Progenitor cell of endocrine pancreas (in vitro differentiated cells): Measurements from ENCODE around the gene LDLRAD4. TPM values are rescaled to one million over a fixed set of nuclear protein-coding genes. Genes with fewer than 3 reads are reported as not detected.

Experiments
- DNase-seq: peaks from one replicate; pipeline ENCODE4 v3.0.0; 2021; ENCODE audit warnings: low spot score; ENCODE audit not compliant: unreplicated experiment
- H3K27ac Mint-ChIP-seq: 2 replicates; pipeline ENCODE4 v1.8.0; 2021; ENCODE audit warnings: mild to moderate bottlenecking, moderate library complexity, mixed read lengths
- H3K27me3 Mint-ChIP-seq: 2 replicates; pipeline ENCODE4 v1.8.0; 2021; ENCODE audit warnings: mixed read lengths
- H3K36me3 Mint-ChIP-seq: 2 replicates; pipeline ENCODE4 v1.8.0; 2022; ENCODE audit warnings: mixed read lengths; ENCODE audit not compliant: insufficient read depth
- H3K4me1 Mint-ChIP-seq: 2 replicates; pipeline ENCODE4 v1.8.0; 2021; ENCODE audit warnings: low read depth, mixed read lengths
- H3K4me3 Mint-ChIP-seq: 2 replicates; pipeline ENCODE4 v1.8.0; 2021; ENCODE audit warnings: low read depth, mild to moderate bottlenecking, moderate library complexity, mixed read lengths
- H3K9me3 Mint-ChIP-seq: 2 replicates; pipeline ENCODE4 v1.8.0; 2021; ENCODE audit warnings: low read depth, mixed read lengths
- total RNA-seq: library from RNA; stranded (reverse); gene quantifications from 2 replicates; pipeline ENCODE4 v1.2.1, GENCODE V29; 2021
- TF ChIP-seq, protein P1 (sequence below): fragments of 200-600 bp; sonication (generic); IDR thresholded peaks from one replicate; pipeline ENCODE4 v1.5.0; 2021; ENCODE audit warnings: antibody characterized with exemption, mild to moderate bottlenecking; ENCODE audit not compliant: unreplicated experiment

LDLRAD4 gene
- total RNA-seq, 1 donor from 2014 or later, result 3.8 TPM

DNA sequence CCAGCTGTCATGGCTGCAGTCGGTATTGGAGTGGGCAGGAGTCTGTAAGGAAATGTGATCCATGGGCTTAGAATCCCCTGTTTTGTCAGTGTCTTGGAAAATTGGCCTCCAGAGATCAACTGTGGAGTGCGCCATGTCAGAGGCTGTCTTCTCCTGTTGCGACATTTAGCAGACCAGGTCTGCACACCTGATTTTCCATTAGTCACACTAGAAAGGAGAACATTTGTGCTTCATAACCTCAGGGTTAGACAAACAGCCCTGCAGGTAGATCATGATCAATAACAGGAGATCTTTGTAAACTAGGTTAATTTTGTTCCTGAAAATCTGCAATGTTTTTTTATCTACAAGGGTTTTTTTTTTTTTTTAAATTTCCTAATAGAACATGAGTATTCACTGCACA is 28.0 kb downstream of the LDLRAD4 start:
- Mint-ChIP-seq H3K27me3 (no peaks in the 10 kb centered on the region), H3K4me1 (peaks cover 9% of the 10 kb centered on the region), H3K9me3 (no peaks in the 10 kb centered on the region), H3K4me3 (no peak overlapping the region), H3K27ac (no peak overlapping the region), H3K36me3 (no peaks in the 10 kb centered on the region)
- no peak for DNase-seq
- TF ChIP-seq, protein P1, sequence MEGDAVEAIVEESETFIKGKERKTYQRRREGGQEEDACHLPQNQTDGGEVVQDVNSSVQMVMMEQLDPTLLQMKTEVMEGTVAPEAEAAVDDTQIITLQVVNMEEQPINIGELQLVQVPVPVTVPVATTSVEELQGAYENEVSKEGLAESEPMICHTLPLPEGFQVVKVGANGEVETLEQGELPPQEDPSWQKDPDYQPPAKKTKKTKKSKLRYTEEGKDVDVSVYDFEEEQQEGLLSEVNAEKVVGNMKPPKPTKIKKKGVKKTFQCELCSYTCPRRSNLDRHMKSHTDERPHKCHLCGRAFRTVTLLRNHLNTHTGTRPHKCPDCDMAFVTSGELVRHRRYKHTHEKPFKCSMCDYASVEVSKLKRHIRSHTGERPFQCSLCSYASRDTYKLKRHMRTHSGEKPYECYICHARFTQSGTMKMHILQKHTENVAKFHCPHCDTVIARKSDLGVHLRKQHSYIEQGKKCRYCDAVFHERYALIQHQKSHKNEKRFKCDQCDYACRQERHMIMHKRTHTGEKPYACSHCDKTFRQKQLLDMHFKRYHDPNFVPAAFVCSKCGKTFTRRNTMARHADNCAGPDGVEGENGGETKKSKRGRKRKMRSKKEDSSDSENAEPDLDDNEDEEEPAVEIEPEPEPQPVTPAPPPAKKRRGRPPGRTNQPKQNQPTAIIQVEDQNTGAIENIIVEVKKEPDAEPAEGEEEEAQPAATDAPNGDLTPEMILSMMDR, result no peak

DNA sequence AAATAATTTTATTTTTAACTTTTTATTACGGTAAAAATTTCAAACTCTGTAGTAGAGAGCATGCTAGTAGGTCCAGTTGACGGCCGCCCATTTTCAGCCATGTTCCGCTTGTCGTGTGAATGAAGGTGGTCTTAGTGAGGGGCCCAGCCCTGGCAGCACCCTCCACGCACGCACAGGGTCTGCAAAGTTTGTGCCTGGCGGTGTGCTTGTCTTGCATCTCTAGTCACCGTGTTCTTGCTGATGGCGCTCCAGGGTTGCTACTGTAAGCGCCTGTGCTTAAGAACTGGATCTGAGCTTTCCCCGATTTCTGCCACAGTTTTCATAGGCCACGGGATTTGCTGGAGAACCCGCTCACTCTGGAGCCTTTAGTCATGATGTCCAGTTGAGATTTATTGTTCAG is 28.9 kb downstream of the LDLRAD4 start:
- Mint-ChIP-seq H3K4me1 (peaks cover 9% of the 10 kb centered on the region), H3K9me3 (no peaks in the 10 kb centered on the region), H3K27ac (no peak overlapping the region), H3K27me3 (no peaks in the 10 kb centered on the region), H3K4me3 (no peak overlapping the region), H3K36me3 (no peaks in the 10 kb centered on the region)
- DNase-seq, result no peak
- TF ChIP-seq, protein P1, result no peak

DNA sequence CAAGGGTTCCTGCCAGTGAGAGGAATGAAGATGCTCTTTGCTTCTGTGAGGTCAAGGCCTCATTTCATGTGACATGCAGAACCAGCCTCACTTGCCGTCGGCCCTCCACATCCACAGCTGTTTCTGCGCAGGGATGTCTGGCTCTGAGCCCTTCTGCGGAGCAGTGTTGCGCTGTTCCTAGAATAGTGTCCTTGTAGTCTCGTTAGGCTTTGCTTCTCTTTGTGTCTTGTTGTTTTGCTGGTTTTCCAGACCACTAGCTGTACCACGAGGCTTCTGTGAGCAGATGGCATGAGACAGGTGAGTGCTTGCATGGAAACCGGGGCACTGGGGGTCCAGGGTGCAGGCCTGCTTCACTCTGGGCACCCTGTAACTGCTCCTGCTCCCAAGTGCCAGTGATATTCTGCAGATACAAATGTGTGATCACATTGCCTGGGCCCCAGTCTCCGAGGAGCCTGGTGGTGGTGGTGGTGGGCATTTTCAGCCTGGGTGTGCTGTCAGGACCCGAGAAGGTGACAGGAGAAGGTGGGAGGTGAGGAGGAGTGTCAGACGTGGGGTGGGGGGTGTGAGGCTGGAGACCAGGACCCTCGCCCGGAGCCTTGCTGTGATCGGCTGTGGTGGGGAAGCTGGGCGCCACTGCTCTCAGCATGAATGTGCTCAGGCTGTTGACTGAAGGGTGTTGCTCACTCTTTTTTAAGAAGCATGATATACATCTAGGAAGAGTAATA is 34.3 kb downstream of the LDLRAD4 start:
- TF ChIP-seq, protein P1, result no peak
- Mint-ChIP-seq H3K27me3 (peaks cover 11% of the 10 kb centered on the region), H3K27ac (no peak overlapping the region), H3K9me3 (no peaks in the 10 kb centered on the region), H3K4me3 (no peak overlapping the region), H3K4me1 (no peaks in the 10 kb centered on the region), H3K36me3 (no peaks in the 10 kb centered on the region)
- DNase-seq, result no peak

DNA sequence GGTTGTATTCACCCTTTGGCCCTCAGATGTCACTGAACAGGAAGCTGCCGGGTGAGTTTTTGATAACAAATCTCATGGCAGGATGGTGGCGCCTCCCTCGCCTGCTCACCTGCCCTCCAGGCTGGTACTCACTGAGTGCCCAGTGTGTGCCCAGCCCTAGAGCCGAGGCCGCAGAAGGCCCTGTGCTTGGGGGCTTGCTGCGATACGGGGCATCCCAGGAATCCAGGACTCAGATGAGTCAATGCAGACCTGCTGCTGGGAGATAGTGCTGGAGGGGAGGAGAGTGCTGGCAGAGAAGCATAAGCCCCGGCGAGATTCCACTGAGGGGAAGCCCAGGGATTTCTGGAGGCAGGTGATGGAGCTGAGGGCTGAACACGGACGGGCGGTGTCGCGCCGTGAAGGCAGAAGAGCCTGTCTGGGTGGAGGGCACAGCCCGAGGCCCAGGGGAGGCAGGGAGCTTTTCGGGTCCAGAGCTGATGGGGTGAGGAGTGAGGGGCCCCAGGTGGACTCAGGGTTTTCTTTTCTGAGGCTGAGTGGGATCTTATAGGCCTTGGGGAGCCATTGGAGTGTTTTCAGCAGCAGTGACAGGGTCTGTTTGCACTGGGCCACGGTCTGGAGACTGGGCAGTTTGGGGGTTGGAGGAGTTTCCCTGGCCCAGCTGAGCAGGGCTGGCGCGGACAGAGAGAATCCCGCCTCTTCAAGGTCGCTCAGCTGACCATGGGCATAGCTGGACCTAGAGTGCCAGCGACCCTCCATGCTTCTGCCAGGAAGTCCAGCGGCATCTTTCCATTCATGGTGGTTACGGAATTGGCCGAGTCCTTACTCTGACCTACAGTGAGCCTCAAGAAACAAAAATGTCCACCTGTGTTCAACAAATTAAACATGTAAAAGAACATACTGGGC is 35.5 kb downstream of the LDLRAD4 start:
- Mint-ChIP-seq H3K27ac (no peak overlapping the region), H3K36me3 (no peaks in the 10 kb centered on the region)
- TF ChIP-seq, protein P1, result no peak

More for the DNA sequence above, 35.5 kb downstream of the LDLRAD4 start:
- no peaks in the 10 kb centered on the region for H3K9me3 Mint-ChIP-seq
- no peak for DNase-seq
- H3K4me1 Mint-ChIP-seq, result no peaks in the 10 kb centered on the region
- peaks cover 11% of the 10 kb centered on the region for H3K27me3 Mint-ChIP-seq
- H3K4me3 Mint-ChIP-seq, result no peak overlapping the region
